AML-193 (cell line): ENCODE results near the gene DLG2.

Experiments
- DNase-seq, 2 experiments: peaks; one replicate each; lab custom pipeline; 2025; lab: John Stamatoyannopoulos, UW

Gene DLG2

GRCh38 chr11:84663731-84664130 lies 963.4 kb downstream of the DLG2 start:
- DNase-seq, result no peak

DNA sequence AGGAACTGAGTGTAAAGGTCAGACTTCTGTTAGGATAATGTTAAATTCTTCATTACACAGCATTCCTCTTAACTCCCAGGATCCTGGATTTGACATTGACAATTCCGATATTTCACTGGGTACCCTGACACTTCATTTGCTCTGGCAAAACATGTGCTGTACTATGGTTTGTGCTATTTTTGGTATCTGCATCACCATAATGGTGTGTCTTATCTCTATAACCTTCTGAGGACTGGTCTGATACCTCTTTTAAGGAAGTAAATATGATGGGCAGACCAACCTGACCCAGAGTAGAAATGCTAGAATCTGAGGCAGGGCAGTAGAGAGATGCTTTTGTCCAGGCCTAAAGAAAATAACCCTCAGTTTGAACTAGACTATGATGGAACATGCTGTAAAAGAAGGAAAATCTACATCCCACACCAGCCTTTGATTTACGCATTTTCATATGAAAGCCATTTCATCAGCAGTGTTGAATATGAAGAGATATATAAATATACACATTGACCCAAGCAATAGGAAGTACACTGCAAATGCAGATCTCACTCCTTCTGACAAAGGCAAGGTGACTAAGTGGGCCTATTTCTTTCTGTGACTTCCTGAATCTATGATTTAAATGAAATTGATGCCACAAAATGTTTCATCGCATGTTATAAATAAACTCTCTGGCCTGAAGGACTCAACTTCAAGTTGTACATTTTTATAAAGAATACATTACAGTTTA lies 966.7 kb downstream of the DLG2 start:
- no peak for DNase-seq

GRCh38 chr11:84655712-84656111 lies 971.4 kb downstream of the DLG2 start:
- no peak for DNase-seq

DNA sequence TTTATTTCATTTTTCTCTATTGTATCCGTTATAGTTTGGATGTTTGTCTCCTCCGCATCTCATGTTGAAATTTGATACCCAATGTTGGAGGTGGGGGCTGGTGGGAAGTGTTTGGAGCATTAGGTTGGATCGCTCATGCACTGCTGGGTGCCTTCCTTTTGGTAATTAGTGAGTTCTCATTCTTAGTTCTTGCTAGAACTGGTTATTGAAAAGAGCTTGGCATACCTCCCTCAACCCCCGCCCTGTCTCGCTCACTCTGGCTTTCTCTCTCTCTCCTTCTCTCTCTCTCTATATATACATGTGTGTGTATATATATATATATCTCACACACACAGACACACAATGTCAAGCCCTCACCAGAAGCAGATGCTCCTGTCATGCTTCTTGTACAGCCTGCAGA lies 978.7 kb downstream of the DLG2 start:
- DNase-seq, result no peak

DNA sequence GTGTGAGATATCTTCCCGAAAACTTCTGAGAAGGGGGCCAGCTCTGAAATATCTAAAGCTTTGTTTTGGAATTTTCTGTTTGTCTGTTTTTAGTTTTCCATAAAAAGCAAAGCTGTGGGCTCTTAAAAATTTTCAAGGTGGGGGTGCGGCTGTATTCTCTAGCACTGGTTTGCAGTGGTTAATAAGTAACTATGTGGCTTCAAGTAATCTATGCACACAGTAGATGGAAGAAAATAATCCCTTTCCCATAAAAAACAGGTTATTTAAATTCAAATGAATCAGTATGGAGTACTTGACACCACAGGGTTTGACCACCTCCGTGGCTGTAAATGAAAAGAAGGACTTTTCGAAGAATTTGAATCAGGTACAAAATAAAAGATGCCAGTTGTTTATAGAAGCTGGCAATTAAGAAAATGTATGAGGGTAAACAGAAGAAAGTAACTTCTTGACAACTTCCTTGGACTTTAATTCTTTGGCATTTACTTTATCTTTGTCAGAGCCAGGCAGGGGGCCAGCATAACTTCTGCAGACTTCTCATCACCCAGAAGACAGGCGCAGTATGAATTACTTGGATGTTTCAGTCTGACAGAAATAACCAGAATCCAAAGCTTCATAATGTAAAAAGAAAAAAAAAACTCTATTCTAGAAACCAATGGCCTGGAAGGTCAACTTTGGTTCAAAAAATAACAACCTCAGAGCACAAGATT lies 981.0 kb downstream of the DLG2 start:
- no peak for DNase-seq

DNA sequence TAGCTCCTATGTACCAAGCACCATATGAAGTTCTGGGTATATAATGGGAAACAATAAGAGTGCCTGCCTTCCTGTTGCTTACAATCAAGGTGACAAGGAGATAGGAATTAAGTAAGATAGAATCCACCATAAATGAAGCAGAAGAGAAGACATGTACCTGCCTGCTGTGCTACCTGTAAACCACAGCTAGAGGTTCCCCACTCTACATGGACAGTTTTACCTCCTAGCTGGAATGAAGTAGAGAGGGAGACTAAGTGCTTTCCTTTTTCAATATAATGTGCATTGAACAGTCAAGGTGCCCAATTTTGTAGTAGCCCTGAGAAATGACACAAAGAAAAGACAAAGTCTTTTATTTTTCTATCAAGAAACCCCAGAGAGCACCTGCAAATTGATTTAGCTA lies 984.6 kb downstream of the DLG2 start:
- DNase-seq, result no peak

- DNase-seq, result no peak
Observed at GRCh38 chr11:84634309-84634708, 992.8 kb downstream of the DLG2 start.

GRCh38 chr11:84628871-84629620 lies 998.1 kb downstream of the DLG2 start:
- DNase-seq, result no peak

GRCh38 chr11:84626256-84626655 lies 1000.9 kb downstream of the DLG2 start:
- no peak for DNase-seq

DNA sequence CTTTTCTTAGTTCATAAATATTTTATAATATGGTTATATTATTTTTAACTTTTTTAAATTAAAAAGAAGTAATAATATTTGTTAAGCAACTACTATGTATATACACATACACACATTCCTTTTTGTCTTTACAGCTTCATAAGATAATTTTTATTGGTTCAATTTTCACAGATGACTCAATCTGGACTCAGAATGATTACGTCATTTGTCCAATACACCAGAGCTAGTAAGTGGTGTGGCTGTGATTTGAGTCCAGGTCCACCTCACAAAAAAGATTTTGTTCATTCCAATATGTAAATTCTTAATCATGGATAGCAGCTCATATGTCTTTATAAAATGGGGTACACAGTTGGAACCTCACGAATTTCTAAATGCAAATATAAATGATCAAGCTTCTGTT lies 1014.5 kb downstream of the DLG2 start:
- no peak for DNase-seq

- no peak for DNase-seq
Observed at GRCh38 chr11:84608837-84609196, 1018.3 kb downstream of the DLG2 start.

DNA sequence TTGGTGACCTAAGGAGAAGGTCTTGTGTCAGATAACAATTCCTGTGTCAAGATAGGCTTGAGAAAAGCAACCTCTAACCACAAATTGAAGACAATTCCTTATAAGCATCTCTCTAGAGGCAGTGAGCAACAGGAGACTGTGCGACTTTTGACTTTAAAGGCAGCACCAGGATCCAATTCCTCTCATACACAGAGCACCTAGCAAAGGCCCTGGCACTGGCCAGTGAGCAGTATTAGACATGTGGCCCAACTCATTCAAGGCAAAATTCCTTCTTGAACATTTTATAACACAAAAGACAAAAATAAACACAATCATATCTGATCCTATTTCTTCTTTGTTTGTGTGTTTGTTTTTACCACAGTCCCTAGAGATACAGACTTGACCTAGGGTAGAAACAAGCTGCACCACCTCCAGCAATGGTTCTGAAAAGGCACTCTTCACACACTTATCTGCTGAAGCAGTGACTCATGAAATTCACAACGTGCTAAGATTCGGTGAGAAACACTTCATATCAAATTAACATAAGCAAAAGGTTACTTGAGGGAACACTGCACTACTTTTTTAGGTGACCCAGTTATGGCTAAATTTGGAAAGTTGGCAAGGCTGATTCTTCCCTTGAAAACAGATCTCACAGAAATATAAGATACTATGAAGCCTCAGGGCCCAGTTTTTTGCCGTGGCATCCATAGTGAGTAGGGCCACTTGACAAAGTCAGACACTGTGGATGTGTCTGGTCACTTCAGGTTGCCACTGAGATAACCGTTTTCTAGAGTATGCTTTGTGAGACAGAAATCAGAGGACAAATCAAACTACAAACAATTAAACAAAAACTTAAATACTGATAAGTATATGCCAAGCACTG lies 1018.9 kb downstream of the DLG2 start:
- DNase-seq, result no peak

GRCh38 chr11:84594602-84595001 lies 1032.5 kb downstream of the DLG2 start:
- no peak for DNase-seq

GRCh38 chr11:84590106-84590505 lies 1037.0 kb downstream of the DLG2 start:
- DNase-seq, result no peak

DNA sequence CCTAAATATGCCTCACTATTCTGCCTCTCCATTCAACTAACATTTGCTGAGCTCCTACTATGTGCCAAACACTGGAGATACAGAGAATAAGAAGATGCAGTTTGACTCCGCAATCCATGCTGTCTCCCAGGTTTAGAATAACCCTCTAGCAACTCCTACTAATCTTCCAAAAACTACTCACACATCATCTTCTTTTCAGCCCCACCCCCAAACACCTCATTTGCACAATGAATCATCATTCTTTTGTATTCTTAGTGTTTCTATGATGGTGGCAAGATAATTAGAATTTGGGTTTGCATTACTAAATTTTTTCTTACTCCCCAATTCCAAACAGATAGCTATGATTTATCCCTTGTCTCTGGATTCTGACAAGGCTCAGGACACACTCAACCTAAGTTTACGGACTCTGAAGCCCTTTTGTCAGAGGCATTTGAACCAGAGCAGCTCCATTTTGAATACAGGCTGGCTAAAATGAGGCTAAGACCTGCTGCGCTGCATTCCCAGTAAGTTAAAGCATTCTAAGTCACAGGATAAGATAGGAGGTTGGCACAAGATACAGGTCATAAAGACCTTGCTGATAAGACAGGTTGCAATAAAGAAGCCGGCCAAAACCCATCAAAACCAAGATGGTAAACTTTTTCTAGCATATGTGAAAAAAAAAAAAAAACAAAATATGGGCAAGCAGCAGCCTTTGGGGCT lies 1038.9 kb downstream of the DLG2 start:
- no peak for DNase-seq

GRCh38 chr11:84583106-84583505 lies 1044.0 kb downstream of the DLG2 start:
- no peak for DNase-seq

DNA sequence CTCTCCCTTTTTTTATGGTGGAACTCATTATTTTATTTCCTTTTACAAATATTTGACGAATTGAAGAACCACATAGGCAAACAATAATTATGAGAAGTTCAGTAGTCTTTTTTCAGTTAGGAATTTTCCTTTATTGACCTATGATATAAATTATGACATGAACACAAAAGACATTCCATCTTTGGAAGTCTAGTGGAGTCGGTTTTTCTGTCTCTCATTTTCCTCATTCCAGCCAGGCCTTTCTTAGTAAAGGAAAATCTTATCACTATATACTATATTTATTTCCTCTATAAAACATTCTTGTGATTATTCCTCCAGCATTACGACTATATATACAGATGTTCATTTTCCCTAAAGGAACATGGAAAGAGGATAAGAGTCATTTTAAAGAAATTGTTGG lies 1046.1 kb downstream of the DLG2 start:
- DNase-seq, result no peak

DNA sequence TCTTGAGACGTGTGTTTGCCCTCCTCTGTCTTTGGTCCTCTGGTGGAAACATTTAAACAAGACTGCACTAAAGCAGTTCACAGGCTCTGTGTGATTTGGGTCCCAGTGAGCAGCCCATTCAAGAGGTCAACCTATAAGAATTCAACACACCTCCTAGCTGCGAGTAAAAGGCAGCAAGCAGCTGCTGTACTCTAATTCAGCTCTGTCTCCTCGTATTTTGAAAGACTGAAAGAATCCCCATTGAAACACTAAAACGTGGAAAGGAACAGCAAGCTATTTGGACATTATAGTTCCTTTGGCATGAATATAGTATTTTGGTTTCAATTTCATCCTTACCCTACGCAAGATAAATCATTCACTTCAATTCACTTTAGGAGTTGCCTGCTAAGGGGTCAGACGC lies 1046.7 kb downstream of the DLG2 start:
- no peak for DNase-seq

DNA sequence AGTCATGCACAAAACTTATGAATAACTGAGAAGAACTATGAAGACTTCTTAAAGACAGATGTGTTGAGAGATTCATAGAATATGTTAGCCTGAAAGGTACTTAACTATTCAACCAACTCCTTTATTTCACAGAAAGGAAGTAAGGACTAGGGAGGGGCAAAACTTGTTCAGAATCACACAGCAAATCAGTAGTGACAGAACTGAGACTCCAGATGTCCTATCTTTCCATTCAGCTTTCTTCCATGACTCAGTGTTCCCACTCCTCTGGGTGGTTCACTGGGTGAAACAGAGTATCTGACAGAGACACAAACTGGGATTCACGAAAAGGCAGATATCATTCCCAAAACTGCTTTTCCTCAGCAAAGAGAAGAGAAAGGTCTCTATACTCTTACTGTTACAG lies 1053.3 kb downstream of the DLG2 start:
- no peak for DNase-seq

DNA sequence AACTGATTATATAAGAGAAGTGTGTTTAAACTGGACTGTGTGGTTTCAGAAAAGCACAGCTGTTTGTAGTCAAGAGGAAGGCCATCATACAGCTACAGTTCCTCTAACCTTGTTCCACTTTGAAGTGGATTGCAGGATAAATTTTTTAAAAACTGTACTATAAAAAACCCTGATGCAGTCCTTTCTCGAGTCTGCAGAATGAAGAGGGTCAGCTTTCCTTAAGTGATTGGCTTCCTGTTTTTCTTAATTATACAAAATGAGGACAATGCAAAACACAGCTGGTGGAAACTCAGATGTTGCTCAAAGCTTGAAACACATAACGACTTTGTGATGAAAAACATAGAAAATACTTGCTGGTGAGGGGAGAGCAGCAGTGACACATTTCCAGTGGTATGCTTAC lies 1060.5 kb downstream of the DLG2 start:
- no peak for DNase-seq

- no peak for DNase-seq
Observed at GRCh38 chr11:84564867-84565184, 1062.3 kb downstream of the DLG2 start.
